ENCODE results near the gene WDTC1.
"Not testable (repeated sequence)": the region's sequence is repeated elsewhere in the genome, so short reads cannot be mapped to it uniquely, and the experiment has no call there.

WDTC1 gene

GRCh38 chr1:27284425-27285273 lies 50.2 kb downstream of the WDTC1 start:
- Histone ChIP-seq H3K9ac (ENCODE audit: insufficient read length, low read depth) (no peak overlapping the region), H3K27me3 (ENCODE audit: insufficient read depth, insufficient read length) (no peaks in the 10 kb centered on the region), H3K36me3 (ENCODE audit: insufficient read depth, insufficient read length, low read length) (peaks cover 5% of the 10 kb centered on the region), H3K9me3 (ENCODE audit: insufficient read depth, low read length) (no peaks in the 10 kb centered on the region), H3K4me1 (ENCODE audit: insufficient read depth, insufficient read length) (peaks cover 4% of the 10 kb centered on the region), H3K4me3 (ENCODE audit: insufficient read length, low read depth) (no peak overlapping the region)
- TF ChIP-seq ZNF274 (IDR thresholded peaks at IDR 0.05; ENCODE audit: low read depth, low read length) = no peak
- no peak for TF ChIP-seq SUZ12 (IDR thresholded peaks at IDR 0.05; ENCODE audit: extremely low read depth, insufficient read depth, insufficient read length)
- TF ChIP-seq YY1 (IDR thresholded peaks at IDR 0.05; ENCODE audit: insufficient read depth, insufficient read length) = no peak
- peak; percentile 86 for DNase-seq (ENCODE audit: low read depth, low spot score)

GRCh38 chr1:27285274-27285660 lies 50.8 kb downstream of the WDTC1 start:
- no peak overlapping the region for H3K9ac ChIP-seq (ENCODE audit: insufficient read length, low read depth)
- H3K4me1 ChIP-seq (ENCODE audit: insufficient read depth, insufficient read length) = peaks cover 4% of the 10 kb centered on the region
- H3K36me3 ChIP-seq (ENCODE audit: insufficient read depth, insufficient read length, low read length) = peaks cover 5% of the 10 kb centered on the region
- peaks cover 3% of the 10 kb centered on the region; the same call in 1 of the 2 replicates for H3K9me3 ChIP-seq (ENCODE audit: insufficient read depth, low read length)
- TF ChIP-seq ZNF274 (IDR thresholded peaks at IDR 0.05; ENCODE audit: low read depth, low read length) = no peak
- TF ChIP-seq SUZ12 (IDR thresholded peaks at IDR 0.05; ENCODE audit: extremely low read depth, insufficient read depth, insufficient read length) = no peak
- TF ChIP-seq YY1 (IDR thresholded peaks at IDR 0.05; ENCODE audit: insufficient read depth, insufficient read length) = no peak
- H3K4me3 ChIP-seq (ENCODE audit: insufficient read length, low read depth) = no peak overlapping the region
- DNase-seq (ENCODE audit: low read depth, low spot score) = no peak
- no peaks in the 10 kb centered on the region for H3K27me3 ChIP-seq (ENCODE audit: insufficient read depth, insufficient read length)

- H3K9me3 ChIP-seq (ENCODE audit: insufficient read depth, low read length); DNase-seq (ENCODE audit: low read depth, low spot score); H3K9ac ChIP-seq (ENCODE audit: insufficient read length, low read depth); H3K27me3 ChIP-seq (ENCODE audit: insufficient read depth, insufficient read length); H3K4me1 ChIP-seq (ENCODE audit: insufficient read depth, insufficient read length); H3K36me3 ChIP-seq (ENCODE audit: insufficient read depth, insufficient read length, low read length); H3K4me3 ChIP-seq (ENCODE audit: insufficient read length, low read depth): not testable (repeated sequence)
These were observed 51.4 kb downstream of the WDTC1 start for GRCh38 chr1:27285821-27286220.

DNA sequence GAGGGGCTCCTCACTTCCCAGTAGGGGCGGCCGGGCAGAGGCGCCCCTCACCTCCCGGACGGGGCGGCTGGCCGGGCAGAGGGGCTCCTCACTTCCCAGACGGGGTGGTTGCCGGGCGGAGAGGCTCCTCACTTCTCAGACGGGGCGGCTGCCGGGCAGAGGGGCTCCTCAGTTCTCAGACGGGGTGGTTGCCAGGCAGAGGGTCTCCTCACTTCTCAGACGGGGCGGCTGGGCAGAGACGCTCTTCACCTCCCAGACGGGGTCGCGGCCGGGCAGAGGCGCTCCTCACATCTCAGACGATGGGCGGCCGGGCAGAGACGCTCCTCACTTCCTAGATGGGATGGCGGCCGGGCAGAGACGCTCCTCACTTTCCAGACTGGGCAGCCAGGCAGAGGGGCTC lies 54.7 kb downstream of the WDTC1 start:
- not testable (repeated sequence) for DNase-seq (ENCODE audit: low read depth, low spot score); H3K27me3 ChIP-seq (ENCODE audit: insufficient read depth, insufficient read length); H3K4me3 ChIP-seq (ENCODE audit: insufficient read length, low read depth); H3K9ac ChIP-seq (ENCODE audit: insufficient read length, low read depth); H3K9me3 ChIP-seq (ENCODE audit: insufficient read depth, low read length); H3K4me1 ChIP-seq (ENCODE audit: insufficient read depth, insufficient read length)
- H3K36me3 ChIP-seq (ENCODE audit: insufficient read depth, insufficient read length, low read length) = peaks cover 16% of the 10 kb centered on the region

GRCh38 chr1:27290581-27290980 lies 56.1 kb downstream of the WDTC1 start:
- H3K4me1 ChIP-seq (ENCODE audit: insufficient read depth, insufficient read length) = peaks cover 4% of the 10 kb centered on the region
- H3K9ac ChIP-seq (ENCODE audit: insufficient read length, low read depth) = no peak overlapping the region
- H3K27me3 ChIP-seq (ENCODE audit: insufficient read depth, insufficient read length) = no peaks in the 10 kb centered on the region
- H3K36me3 ChIP-seq (ENCODE audit: insufficient read depth, insufficient read length, low read length) = peaks cover 21% of the 10 kb centered on the region
- peaks cover 8% of the 10 kb centered on the region; the same call in 1 of the 2 replicates for H3K9me3 ChIP-seq (ENCODE audit: insufficient read depth, low read length)
- no peak for TF ChIP-seq ZNF274 (IDR thresholded peaks at IDR 0.05; ENCODE audit: low read depth, low read length)
- no peak for TF ChIP-seq SUZ12 (IDR thresholded peaks at IDR 0.05; ENCODE audit: extremely low read depth, insufficient read depth, insufficient read length)
- TF ChIP-seq YY1 (IDR thresholded peaks at IDR 0.05; ENCODE audit: insufficient read depth, insufficient read length) = no peak
- no peak for DNase-seq (ENCODE audit: low read depth, low spot score)
- no peak overlapping the region for H3K4me3 ChIP-seq (ENCODE audit: insufficient read length, low read depth)

GRCh38 chr1:27292106-27292505 lies 57.7 kb downstream of the WDTC1 start:
- peaks cover 23% of the 10 kb centered on the region for H3K36me3 ChIP-seq (ENCODE audit: insufficient read depth, insufficient read length, low read length)
- TF ChIP-seq YY1 (IDR thresholded peaks at IDR 0.05; ENCODE audit: insufficient read depth, insufficient read length) = no peak
- no peak for TF ChIP-seq SUZ12 (IDR thresholded peaks at IDR 0.05; ENCODE audit: extremely low read depth, insufficient read depth, insufficient read length)
- TF ChIP-seq ZNF274 (IDR thresholded peaks at IDR 0.05; ENCODE audit: low read depth, low read length) = no peak
- H3K27me3 ChIP-seq (ENCODE audit: insufficient read depth, insufficient read length) = no peaks in the 10 kb centered on the region
- DNase-seq (ENCODE audit: low read depth, low spot score) = no peak
- H3K9me3 ChIP-seq (ENCODE audit: insufficient read depth, low read length) = peaks cover 8% of the 10 kb centered on the region; the same call in 1 of the 2 replicates
- H3K4me3 ChIP-seq (ENCODE audit: insufficient read length, low read depth) = no peak overlapping the region
- peaks cover 7% of the 10 kb centered on the region for H3K4me1 ChIP-seq (ENCODE audit: insufficient read depth, insufficient read length)
- no peak overlapping the region for H3K9ac ChIP-seq (ENCODE audit: insufficient read length, low read depth)

- Histone ChIP-seq H3K9ac (ENCODE audit: insufficient read length, low read depth) (no peak overlapping the region), H3K9me3 (ENCODE audit: insufficient read depth, low read length) (peaks cover 8% of the 10 kb centered on the region; the same call in 1 of the 2 replicates), H3K4me1 (ENCODE audit: insufficient read depth, insufficient read length) (peaks cover 16% of the 10 kb centered on the region), H3K36me3 (ENCODE audit: insufficient read depth, insufficient read length, low read length) (peaks cover 27% of the 10 kb centered on the region), H3K4me3 (ENCODE audit: insufficient read length, low read depth) (no peak overlapping the region), H3K27me3 (ENCODE audit: insufficient read depth, insufficient read length) (no peaks in the 10 kb centered on the region)
- TF ChIP-seq ZNF274 (IDR thresholded peaks at IDR 0.05; ENCODE audit: low read depth, low read length) (no peak), YY1 (IDR thresholded peaks at IDR 0.05; ENCODE audit: insufficient read depth, insufficient read length) (no peak), SUZ12 (IDR thresholded peaks at IDR 0.05; ENCODE audit: extremely low read depth, insufficient read depth, insufficient read length) (no peak)
- DNase-seq (ENCODE audit: low read depth, low spot score) = no peak
These were observed 59.5 kb downstream of the WDTC1 start for GRCh38 chr1:27293915-27294314.

Measured in NT2/D1 (cell line).